Measurements from ENCODE around the gene SLK. TPM values are rescaled to one million over a fixed set of nuclear protein-coding genes. Genes with fewer than 3 reads are reported as not detected.

Gene SLK
- total RNA-seq, 1 donor from 2014 or later: 93.3 TPM

DNA sequence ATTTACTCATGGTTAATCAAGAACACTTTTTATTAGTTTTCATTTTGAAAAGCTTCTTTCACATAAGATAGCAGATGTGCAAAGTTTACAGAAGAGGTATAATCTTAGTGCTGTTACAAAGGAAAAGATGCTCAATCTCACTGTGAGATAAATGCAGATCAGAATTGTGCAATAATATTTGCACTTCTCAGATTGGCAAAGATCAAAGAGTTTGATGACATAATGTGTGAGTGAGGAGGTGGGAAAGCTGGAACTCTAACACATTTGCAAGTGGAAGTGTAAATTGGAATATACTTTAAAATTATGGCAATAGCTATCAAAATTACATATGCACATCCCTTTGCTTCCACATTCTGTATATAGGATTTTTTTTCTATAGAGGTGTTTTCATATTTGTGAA lies 27.4 kb upstream of the SLK start:
- DNase-seq (ENCODE audit: low spot score in 2 of 2): no peak
- FAIRE-seq: no peak

DNA sequence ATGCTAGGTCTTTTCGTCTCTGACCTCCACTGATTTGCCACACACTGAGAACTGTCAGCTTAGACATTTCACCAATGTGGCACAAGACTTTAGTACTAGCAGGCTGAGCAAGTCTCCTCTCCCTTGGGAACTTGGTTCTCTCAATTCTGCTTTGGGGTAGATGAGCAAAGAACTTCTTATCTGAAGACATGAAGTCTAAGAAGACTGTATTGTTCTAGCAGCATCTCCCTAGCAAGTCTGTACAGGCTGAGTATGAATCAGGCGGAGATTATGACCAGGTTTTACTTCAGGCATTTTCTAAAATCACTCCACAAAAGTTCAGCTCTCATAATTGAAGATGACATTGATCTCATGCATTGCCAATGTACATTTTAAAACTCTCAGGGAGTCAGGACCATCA lies 25.1 kb upstream of the SLK start:
- DNase-seq (ENCODE audit: low spot score in 2 of 2) (no peak), FAIRE-seq (no peak)

DNA sequence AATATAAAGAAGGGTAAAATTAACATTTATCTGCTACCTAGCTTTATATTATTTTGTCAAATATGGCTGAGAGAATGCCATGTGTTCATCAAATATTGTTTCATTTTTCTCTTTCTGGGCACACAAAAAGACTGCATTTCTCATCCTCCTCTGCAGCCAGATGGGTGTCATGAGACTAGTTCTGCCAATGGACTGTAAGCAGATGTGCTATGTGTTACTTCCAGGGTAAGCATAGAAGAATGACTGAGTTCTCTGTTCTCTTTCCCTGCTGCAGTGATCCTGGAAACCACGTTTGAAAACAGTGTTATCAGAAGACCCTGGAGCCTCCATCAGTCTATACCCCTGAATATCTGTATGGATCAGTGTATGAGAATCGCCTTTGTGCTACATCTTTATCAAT lies 24.1 kb upstream of the SLK start:
- FAIRE-seq: no peak
- no peak for DNase-seq (ENCODE audit: low spot score in 2 of 2)

DNA sequence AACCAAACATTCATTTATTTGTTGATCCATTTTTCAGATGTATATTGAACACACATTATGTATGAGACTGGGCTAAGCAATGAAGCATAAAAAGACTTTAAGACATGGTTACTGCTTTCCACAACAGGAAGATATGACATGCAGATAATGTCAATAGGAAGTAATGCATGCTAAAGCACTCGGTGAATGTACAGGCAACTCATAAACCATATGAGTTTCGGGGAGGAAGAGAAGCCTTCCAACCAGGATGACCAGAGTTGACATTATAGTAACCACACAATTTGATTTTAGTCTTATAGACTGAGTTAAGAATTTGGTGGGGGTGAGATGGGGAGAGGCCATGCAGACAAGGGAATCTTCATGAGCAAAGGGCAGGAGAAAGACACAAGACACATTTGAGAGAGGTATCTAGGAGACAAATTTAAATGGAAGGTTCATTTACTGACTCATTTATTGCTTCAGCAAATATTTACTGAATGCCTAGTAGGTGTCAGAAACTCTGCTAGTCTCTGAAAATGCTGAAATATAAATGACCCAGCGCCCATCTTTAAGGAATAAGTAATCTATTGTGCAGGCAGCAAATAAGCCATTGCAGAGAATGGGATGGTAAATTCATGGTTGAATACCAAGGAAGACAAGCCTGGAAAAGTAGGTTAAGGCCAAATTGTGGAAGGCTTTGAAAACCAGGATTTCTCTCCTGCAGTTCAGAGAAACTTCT lies 19.0 kb upstream of the SLK start:
- no peak for DNase-seq (ENCODE audit: low spot score in 2 of 2)
- no peak for FAIRE-seq

DNA sequence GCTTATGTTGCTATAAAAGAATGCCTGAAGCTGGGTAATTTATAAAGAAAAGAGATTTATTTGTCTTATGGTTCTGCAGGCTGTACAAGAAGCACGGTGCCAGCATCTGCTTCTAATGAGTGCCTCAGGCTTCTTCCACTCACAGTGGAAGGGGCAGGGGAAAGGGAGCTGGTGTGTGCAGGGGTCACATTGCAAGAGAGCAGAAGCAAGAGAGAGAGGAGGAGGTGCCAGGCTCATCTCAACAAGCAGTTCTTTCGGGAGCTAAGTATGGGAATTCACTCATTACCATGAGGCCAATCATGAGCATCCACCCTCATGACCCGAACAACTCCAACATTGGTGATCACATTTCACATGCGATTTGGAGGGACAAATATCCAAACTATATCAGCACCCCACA lies 17.2 kb upstream of the SLK start:
- FAIRE-seq (no peak), DNase-seq (ENCODE audit: low spot score in 2 of 2) (no peak)

DNA sequence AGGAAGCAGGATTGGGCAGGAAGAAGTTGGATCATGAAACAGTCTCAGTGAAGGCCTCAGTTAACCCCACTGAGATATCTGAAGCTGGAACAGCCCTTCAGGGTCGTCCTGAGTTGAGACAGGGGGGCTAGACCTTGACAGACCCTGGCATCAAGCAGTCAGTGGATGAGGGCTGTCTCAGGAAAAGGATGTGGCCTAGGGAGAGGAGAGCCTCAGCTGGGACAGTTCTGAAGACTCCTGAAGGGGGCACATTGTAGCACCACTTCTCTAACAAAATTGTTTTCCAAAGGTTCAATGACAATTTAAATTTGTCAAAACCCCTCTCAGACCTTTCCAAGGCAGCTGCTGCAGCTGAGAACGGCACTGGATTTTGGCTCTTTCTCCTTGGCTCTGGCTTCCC lies 15.8 kb upstream of the SLK start:
- FAIRE-seq (no peak), DNase-seq (ENCODE audit: low spot score in 2 of 2) (no peak)

DNA sequence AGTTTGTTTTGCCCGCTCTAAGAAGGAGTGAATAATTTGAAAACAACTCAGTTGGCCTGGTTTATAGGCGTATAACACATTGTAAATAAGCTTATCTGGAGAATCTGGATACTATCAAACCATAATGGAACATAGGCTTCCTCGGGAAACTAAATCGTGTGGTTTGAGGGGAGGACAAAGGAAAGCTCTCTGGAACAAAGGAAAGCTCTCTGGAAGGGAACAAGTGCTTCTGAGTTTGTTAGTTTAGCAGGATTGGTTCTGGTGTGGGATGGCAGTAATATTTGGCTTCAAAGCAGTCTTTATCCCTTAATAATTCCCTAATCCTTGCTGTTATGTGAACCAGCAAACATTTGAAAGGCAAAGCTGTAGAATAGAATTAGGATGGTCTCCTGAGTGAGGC lies 15.0 kb upstream of the SLK start:
- DNase-seq (ENCODE audit: low spot score in 2 of 2): no peak
- no peak for FAIRE-seq

DNA sequence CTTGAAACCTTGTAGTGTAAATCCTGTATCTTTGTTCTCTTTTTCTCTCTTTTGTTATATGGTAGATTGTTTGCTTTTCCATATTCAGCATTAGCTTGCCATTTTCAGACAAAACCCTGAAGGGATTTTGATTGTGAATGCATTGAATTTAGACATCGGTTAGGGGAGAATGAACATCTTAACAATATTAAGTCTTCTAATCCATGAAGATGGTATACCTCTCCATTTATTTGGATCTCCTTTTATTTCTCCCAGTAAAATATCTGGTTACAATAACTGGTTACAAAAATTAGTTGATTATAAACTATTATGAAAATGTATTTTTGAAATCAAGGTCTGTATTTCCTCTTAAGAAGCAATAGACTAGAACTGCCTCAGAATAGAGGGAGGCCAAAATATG lies 12.4 kb upstream of the SLK start:
- no peak for FAIRE-seq
- DNase-seq (ENCODE audit: low spot score in 2 of 2): no peak

DNA sequence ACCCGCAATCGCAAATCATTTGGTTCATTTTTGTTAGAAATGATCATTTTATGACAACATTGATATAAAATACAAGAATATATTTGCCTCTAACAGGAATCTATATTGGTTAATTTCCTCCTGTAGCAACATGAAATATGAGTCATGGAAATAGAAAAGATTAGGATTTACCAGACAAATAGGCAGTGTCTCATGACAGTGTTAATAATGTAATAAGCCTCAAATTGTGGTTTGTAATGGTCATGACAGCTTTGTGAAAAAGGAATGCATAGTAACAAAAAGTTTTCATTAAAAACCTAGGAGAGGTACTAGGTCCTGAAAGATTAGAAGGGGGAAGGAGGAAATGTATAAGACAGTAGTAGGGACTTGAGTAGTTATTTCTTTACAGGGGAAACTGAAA lies 7.9 kb upstream of the SLK start:
- FAIRE-seq (no peak), DNase-seq (ENCODE audit: low spot score in 2 of 2) (no peak)

DNA sequence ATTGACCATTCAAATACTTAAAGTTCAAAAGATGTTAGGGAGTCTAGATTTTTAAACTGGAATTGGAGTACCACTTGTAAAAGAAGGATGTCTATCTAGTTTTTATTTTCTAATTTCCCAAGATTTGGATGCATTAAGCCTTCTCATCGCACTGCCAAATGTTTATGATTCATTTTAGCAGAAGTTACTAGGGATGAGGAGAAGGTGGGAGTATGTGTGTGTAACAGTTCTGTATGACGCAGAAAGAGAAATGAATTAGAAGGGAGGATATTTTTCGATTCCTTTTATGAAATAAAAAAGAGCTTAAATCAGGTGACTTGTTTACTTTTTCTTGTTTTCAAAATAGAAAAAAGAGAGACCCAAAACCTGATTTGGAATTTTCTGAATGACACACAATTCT lies 6.8 kb upstream of the SLK start:
- DNase-seq (ENCODE audit: low spot score in 2 of 2) (no peak), FAIRE-seq (no peak)

DNA sequence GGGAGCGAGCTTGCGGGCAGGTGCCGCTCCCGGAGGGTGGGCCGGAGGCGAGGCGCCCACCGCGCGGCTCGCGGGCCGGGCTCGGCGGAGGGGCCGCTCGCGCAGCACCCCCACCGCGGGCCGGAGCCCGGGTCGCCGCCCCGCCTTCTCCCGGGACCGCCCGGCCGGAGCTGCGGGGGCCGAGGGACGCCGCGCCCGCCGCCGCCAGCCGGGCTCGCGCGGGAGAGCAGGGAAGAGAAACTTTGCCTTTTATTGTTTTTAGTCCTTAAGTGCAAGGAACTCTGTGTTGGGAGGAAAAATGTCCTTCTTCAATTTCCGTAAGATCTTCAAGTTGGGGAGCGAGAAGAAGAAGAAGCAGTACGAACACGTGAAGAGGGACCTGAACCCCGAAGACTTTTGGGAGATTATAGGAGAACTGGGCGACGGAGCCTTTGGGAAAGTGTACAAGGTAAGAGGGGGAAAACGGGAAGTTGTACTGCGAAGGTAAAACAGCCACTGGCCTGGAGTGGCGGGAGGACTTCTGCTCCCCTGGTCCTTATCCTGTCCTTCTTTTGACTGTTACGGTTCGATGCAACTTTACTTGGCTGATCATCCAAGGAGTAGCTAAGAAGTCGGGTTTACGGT lies 620 bp downstream of the SLK start:
- DNase-seq (ENCODE audit: low spot score in 2 of 2): peak; percentile 53 to 72
- FAIRE-seq: no peak

DNA sequence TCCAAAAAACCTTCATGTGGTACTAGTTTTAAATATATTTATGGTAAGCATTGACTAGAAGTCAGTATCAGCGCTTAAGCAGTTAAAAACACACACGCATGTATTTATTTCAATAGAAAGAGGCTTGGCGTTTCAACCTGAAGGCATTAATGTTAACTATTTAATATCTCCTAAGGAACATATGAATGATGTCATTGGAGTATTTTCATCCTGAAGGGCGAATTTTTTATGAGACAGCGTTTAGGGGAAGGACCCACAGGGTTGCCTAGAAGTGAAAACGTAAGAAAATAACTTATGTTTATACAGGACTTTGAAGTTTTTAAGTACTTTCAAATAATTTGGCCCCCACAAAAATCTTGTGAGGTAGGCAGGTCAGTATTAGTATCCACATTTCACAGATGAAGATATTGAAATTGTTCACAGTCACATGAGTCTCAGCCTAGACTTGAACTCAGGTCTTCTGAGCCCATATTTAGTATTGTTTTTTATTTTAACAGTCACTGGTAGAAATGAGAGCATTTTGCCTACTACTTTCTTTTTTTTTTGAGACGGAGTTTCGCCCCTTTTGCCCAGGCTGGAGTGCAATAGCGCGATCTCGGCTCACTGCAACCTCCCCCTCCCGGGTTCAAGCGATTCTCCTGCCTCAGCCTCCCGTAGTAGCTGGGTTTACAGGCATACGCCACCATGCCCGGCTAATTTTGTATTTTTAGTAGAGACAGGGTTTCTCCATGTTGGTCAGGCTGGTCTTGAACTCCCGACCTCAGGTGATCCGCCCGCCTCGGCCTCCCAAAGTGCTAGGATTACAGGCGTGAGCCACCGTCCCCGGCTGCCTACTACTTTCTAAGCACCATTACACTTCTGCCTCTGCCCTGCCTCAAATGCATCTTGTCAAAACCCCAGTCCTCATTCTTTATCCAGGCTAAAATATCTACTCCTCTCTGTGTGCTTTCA lies 1.8 kb downstream of the SLK start:
- FAIRE-seq (no peak), DNase-seq (ENCODE audit: low spot score in 2 of 2) (no peak)

DNA sequence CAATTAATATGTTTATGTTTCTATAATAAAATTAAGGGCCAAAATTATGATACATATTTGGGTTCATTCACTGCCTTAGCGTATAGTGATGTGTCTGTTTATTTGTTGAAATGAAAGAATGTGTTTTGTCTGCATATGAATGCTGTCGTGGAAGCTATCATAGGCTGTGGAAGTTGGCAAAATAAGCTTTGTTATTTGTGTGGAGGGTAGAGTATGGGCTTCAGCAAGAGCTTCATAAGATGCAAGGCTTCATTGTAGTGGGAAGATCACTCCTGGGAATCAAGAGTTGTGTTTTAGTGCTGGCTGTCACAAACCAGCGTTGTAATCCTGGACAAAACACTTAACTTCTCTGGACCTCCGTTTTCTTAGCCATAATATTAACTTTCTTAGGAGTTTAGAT lies 2.5 kb downstream of the SLK start:
- FAIRE-seq (no peak), DNase-seq (ENCODE audit: low spot score in 2 of 2) (no peak)

DNA sequence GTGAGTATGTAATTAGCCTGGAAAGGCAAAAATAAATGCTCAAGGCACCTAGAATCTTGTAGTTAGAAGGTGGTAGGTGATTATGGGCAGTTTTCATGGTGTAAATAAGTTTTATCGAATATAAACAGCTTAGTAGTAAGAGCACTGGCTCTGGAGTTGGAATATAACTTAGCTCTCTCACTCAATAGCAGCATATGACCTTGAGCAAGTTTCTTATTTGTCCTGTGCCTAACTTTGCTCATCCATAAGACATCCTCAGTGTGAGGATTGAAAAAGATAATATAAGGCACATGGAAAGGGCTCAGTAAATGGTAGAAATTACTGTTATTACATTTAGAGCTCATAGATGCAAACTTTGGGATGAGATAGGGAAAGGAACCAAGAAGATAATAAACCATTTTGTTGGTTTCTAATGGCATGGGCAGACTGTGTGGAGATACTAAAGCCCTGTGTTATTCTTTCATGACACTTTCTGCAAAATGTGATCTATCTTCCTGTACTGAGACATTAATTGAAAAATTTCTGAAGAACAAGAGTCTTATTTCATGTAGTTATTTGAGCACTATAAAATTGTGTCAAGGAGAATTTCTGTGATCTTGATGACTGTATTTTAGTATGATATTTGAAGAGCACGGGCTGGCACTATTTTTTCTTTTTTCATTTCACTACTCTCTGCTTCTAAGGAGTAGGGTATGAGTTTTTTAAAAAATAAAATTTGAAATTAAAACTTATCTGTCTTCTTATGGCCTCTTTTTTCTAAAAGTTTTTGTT lies 3.1 kb downstream of the SLK start:
- DNase-seq (ENCODE audit: low spot score in 2 of 2): no peak
- no peak for FAIRE-seq

DNA sequence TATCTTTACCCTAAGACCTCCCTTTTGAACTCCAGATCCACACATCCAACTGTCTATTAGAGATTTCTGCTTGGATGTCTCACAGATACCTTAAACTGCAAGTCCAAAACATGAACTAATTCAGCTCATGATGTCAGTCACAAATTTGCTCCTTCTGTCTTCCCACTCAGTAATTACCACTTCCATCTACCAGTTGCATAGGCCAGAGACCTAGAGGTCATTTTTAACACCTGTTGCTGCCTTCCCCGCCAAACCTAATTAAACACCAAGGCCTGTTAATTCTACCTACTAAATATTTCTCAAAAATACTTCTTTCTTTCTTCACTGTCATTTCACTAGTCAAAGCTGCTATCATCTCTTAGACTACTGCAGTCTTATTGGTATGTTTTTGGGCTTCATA lies 8.2 kb downstream of the SLK start:
- no peak for FAIRE-seq
- no peak for DNase-seq (ENCODE audit: low spot score in 2 of 2)

DNA sequence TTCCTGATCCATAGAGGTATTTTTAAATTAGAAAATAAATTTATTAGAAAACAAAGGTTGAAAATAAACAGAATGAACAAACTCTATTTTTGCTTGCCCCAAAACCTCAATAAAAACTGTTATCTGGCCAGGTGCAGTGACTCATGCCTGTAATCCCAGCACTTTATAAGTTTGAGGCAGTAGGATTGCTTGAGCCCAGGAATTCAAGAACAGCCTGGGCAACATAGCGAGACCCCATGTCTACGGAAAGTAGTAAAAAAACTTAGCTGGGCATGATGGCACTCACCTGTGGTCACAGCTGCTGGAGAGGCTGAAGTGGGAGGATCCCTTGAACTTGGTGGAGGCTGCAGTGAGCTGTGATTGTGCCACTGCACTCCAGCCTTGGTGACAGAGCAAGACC lies 10.3 kb downstream of the SLK start:
- FAIRE-seq (no peak), DNase-seq (ENCODE audit: low spot score in 2 of 2) (no peak)

DNA sequence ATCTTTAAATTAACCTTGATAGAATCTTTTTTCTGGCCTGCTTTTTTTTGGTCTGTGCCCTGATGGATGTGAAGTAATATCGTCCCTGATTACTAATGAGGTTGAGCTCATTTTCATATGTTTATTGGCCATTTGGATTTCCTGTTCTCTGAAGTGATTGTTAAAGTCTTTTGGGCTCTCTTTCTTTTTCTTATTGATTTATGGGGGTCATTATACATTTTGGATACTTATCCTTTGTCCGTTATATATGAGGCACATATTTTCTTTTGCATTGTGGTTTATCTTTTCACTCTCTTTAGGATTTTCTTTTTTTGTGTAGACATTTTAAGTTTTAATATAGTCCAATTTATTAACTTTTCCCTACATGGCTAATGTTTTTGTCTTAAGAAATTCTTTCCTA lies 12.6 kb downstream of the SLK start:
- no peak for DNase-seq (ENCODE audit: low spot score in 2 of 2)
- FAIRE-seq: no peak

DNA sequence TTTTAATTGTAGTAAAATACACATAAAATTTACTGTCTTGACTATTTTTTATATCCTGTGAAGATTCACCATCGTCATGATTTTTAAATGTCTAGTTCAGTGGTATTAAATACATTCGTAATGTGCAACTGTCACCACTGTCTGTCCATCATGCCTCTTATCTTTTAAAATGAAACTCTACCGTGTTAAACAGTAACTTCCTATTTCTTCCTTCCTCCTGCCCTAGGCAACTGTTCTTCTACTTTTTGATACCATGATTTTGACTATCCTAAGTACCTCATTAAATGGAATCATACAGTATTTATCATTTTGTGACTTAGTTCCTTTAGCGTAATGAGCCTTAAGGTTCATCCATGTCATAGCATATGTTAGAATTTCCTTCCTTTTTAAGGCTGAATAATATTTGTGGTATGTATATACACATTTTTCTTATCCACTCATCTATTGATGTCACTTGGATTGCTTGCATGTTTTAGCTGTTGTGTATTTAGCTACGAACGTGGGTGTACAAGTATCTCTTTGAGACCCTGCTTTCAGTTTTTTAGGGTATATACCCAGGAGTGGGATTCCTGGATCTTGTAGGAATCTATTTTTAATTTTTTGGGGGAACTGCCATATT lies 13.5 kb downstream of the SLK start:
- FAIRE-seq: no peak

DNA sequence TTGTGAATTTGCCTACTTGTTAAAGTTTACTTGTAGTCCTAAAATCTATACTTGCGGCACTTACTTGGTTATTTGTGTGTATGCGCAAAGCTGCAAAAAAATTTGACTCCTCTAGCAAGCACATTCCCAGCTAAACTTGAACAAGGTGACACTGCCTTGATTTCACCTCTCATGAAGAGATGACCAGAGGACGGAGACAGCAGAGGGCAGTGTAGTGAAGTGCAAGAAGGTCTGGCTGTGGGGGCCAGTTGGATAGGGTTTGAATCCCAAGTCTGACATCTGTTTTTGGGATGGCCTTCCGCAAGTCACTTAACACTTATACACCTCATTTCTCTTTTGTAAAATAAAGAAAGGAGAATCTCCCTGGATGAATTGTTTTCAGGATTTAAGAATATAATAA lies 15.7 kb downstream of the SLK start:
- FAIRE-seq (no peak), DNase-seq (ENCODE audit: low spot score in 2 of 2) (no peak)

More for the DNA sequence above, 13.5 kb downstream of the SLK start:
- no peak for DNase-seq (ENCODE audit: low spot score in 2 of 2)

DNA sequence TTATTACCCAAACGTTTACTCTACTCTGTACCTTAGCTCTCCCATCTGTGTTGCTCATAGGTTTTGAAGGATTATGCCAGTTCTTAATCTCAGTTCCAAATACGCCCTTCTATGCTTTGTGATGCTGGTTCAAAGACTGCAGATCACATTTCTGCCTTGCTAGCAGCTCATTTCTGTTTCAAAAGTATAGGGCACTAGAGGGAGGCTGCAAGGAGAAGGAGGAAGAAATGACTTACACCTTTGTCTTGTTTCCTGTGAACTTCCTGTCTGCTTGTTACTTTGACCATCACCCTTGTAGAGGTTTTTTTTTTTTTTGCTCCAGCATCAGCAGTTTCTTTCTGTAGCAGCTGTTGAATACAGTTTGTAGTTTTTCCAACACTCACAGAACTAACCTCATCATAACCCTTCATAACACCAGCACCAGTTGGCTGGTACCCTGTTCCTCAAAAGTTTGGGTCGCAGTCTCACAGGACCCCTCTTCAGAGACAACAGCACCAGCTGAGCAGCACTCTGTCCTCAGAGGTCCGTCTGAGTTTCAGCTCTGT lies 16.5 kb downstream of the SLK start:
- DNase-seq (ENCODE audit: low spot score in 2 of 2): no peak
- no peak for FAIRE-seq

Data from frontal cortex (tissue), 4 donors.